IMR-90 (cell line): Measurements from ENCODE around the gene ZNF423. TPM values are rescaled to one million over a fixed set of nuclear protein-coding genes. Genes with fewer than 3 reads are reported as not detected.

Experiments
- ATAC-seq: fragments of 200-7000 bp; cut with Tn5 transposase; 2 replicates; pipeline ENCODE4 v1.9.1; 2020; ENCODE audit warnings: low read depth, mild to moderate bottlenecking, moderate library complexity
- BruUV-seq: library from RNA; stranded (reverse); fragments of 400-500 nt; replicated peaks from 2 replicates; lab custom pipeline; 2021; lab: Mats Ljungman, UMichigan
- CTCF ChIA-PET: fragments of 300-600 bp; formaldehyde crosslinking; extraction: SDS; loops from one replicate; lab custom pipeline; 2021; ENCODE audit warnings: antibody characterized with exemption; lab: Yijun Ruan, JAX
- POLR2A ChIA-PET: fragments of 300-600 bp; sonication (Branson Sonifier 250); formaldehyde crosslinking; loops from one replicate; lab custom pipeline; 2022; ENCODE audit warnings: antibody characterized with exemption; ENCODE audit not compliant: unreplicated experiment; lab: Charles Lee
- DNase-seq: peaks from one replicate; pipeline ENCODE4 v3.0.0; 2013
- H2AFZ ChIP-seq: replicated peaks from 2 replicates; pipeline ENCODE3; 2013; ENCODE audit warnings: low read length, mild to moderate bottlenecking; ENCODE audit not compliant: poor library complexity
- H2AK5ac ChIP-seq: 2 replicates; pipeline ENCODE4 v1.6.1; 2013; ENCODE audit warnings: low read depth, low read length, inconsistent platforms
- H2AK9ac ChIP-seq: replicated peaks from 2 replicates; pipeline ENCODE3; 2013; ENCODE audit warnings: mild to moderate bottlenecking, low read depth, low read length, moderate library complexity; ENCODE audit not compliant: poor library complexity
- H2BK120ac ChIP-seq: 2 replicates; pipeline ENCODE4 v1.6.1; 2013; ENCODE audit warnings: low read depth, low read length, inconsistent platforms
- H2BK15ac ChIP-seq: 3 replicates; pipeline ENCODE4 v1.6.1; 2013; ENCODE audit warnings: low read depth, low read length, inconsistent platforms
- H2BK20ac ChIP-seq: 2 replicates; pipeline ENCODE4 v1.6.1; 2013; ENCODE audit warnings: low read depth, mild to moderate bottlenecking, inconsistent platforms, low read length, moderate library complexity
- H2BK5ac ChIP-seq: 2 replicates; pipeline ENCODE4 v1.6.1; 2013; ENCODE audit warnings: mild to moderate bottlenecking, low read depth, low read length, inconsistent platforms; ENCODE audit not compliant: poor library complexity, severe bottlenecking
- H3K14ac ChIP-seq: replicated peaks from 2 replicates; pipeline ENCODE4 v1.6.1; 2013; ENCODE audit warnings: low read depth, low read length, inconsistent platforms
- H3K18ac ChIP-seq: 2 replicates; pipeline ENCODE4 v1.6.1; 2013; ENCODE audit warnings: low read depth, low read length, control low read depth
- H3K23ac ChIP-seq: 2 replicates; pipeline ENCODE4 v1.6.1; 2013; ENCODE audit warnings: low read depth, low read length, inconsistent platforms
- H3K27ac ChIP-seq: 2 replicates; pipeline ENCODE4 v1.5.1; 2013; ENCODE audit warnings: mild to moderate bottlenecking, control low read depth, low read length; ENCODE audit not compliant: insufficient read depth
- H3K27me3 ChIP-seq: 2 replicates; pipeline ENCODE4 v1.6.1; 2013; ENCODE audit warnings: low read length; ENCODE audit not compliant: control insufficient read depth, insufficient read depth
- H3K36me3 ChIP-seq: 2 replicates; pipeline ENCODE4 v1.6.1; 2013; ENCODE audit warnings: low read length, mixed read lengths; ENCODE audit not compliant: control insufficient read depth, insufficient read depth
- H3K4ac ChIP-seq: 2 replicates; pipeline ENCODE4 v1.6.1; 2013; ENCODE audit warnings: low read depth, low read length, inconsistent platforms
- H3K4me1 ChIP-seq: 2 replicates; pipeline ENCODE4 v1.6.1; 2013; ENCODE audit warnings: low read length, mixed read lengths; ENCODE audit not compliant: control insufficient read depth, insufficient read depth
- H3K4me2 ChIP-seq: 2 replicates; pipeline ENCODE4 v1.6.1; 2013; ENCODE audit warnings: low read depth, mild to moderate bottlenecking, control low read depth, low read length, moderate library complexity
- H3K4me3 ChIP-seq: 2 replicates; pipeline ENCODE4 v1.5.1; 2013; ENCODE audit warnings: low read depth, mild to moderate bottlenecking, control low read depth, low read length, moderate library complexity; ENCODE audit not compliant: insufficient read depth
- H3K56ac ChIP-seq: 2 replicates; pipeline ENCODE4 v1.6.1; 2013; ENCODE audit warnings: low read length, inconsistent platforms; ENCODE audit not compliant: insufficient read depth; ENCODE audit errors: extremely low read depth
- H3K79me1 ChIP-seq, 2 experiments: 2 replicates each; pipeline ENCODE4 v1.6.1; 2013; ENCODE audit warnings: low read length in 2 of 2, inconsistent platforms in 1 of 2, low read depth in 1 of 2
- H3K9ac ChIP-seq: 2 replicates; pipeline ENCODE4 v1.6.1; 2013; ENCODE audit warnings: low read depth, low read length, control low read depth
- H3K9me1 ChIP-seq: 2 replicates; pipeline ENCODE4 v1.6.1; 2013; ENCODE audit warnings: low read length, inconsistent platforms; ENCODE audit not compliant: insufficient read depth
- H3K9me3 ChIP-seq: 2 replicates; pipeline ENCODE4 v1.6.1; 2013; ENCODE audit warnings: low read length; ENCODE audit not compliant: control insufficient read depth, insufficient read depth
- H4K20me1 ChIP-seq: 2 replicates; pipeline ENCODE4 v1.6.1; 2013; ENCODE audit warnings: low read length, inconsistent platforms; ENCODE audit not compliant: insufficient read depth
- H4K5ac ChIP-seq: 2 replicates; pipeline ENCODE4 v1.6.1; 2013; ENCODE audit warnings: mild to moderate bottlenecking, low read depth, low read length, control low read depth
- H4K8ac ChIP-seq, 2 experiments: 2 replicates each; pipeline ENCODE4 v1.6.1; 2013; ENCODE audit warnings: low read depth in 2 of 2, low read length in 2 of 2, control low read depth in 1 of 2, inconsistent platforms in 1 of 2
- H4K91ac ChIP-seq: 2 replicates; pipeline ENCODE4 v1.6.1; 2013; ENCODE audit warnings: low read depth, low read length, inconsistent platforms; ENCODE audit not compliant: insufficient read depth
- BHLHE40 ChIP-seq: fragments of 150-350 bp; IDR thresholded peaks from 2 replicates; pipeline ENCODE4 v1.6.1; 2016; ENCODE audit warnings: mild to moderate bottlenecking, low read depth, low read length
- CEBPB ChIP-seq: IDR thresholded peaks from 2 replicates; pipeline ENCODE4 v1.6.1; 2012; ENCODE audit warnings: low read depth, low read length, improper control_type of control experiment
- FOS ChIP-seq: fragments of 150-350 bp; IDR thresholded peaks from 2 replicates; pipeline ENCODE4 v1.6.1; 2016; ENCODE audit warnings: low read depth, low read length
- MXI1 ChIP-seq: IDR thresholded peaks from 2 replicates; pipeline ENCODE4 v1.6.1; 2012; ENCODE audit warnings: low read depth, mild to moderate bottlenecking, low read length, moderate library complexity, borderline replicate concordance
- NFE2L2 ChIP-seq: fragments of 150-350 bp; IDR thresholded peaks from 2 replicates; pipeline ENCODE4 v1.6.1; 2016; ENCODE audit warnings: low read depth, mild to moderate bottlenecking, low read length
- RAD21 ChIP-seq: IDR thresholded peaks from 2 replicates; pipeline ENCODE4 v1.6.1; 2012; ENCODE audit warnings: low read length, improper control_type of control experiment
- RCOR1 ChIP-seq: IDR thresholded peaks from 2 replicates; pipeline ENCODE4 v1.6.1; 2012; ENCODE audit warnings: mild to moderate bottlenecking, low read length, improper control_type of control experiment; ENCODE audit not compliant: insufficient replicate concordance
- RFX5 ChIP-seq: IDR thresholded peaks from 2 replicates; pipeline ENCODE4 v1.8.0; 2012; ENCODE audit warnings: low read depth, mild to moderate bottlenecking, low read length, moderate library complexity
- WGBS, 2 experiments: methylation state at CpG; one replicate each; pipeline versions ENCODE4 v1.1.5 to v1.1.7; 2013; ENCODE audit warnings: missing lambda C conversion rate in 2 of 2; ENCODE audit not compliant: insufficient read length in 1 of 2; ENCODE audit errors: extremely low coverage in 2 of 2; 5-methylcytosine and 5-hydroxymethylcytosine counted together
- dilution Hi-C: fragments of 300-500 bp; cut with HindIII; formaldehyde crosslinking; loops from one replicate; pipeline ENCODE4 v1.14.3; 2018; ENCODE audit warnings: low sequenced_read_pairs; ENCODE audit not compliant: unreplicated experiment
- in situ Hi-C: fragments of 300-500 bp; cut with MboI; formaldehyde crosslinking; loops from 3 replicates; pipeline ENCODE4 v1.14.3; 2019; ENCODE audit warnings: low sequenced_read_pairs, inconsistent platforms, mixed read lengths
- intact Hi-C: fragments of 100-400 bp; cut with micrococcal nuclease; formaldehyde crosslinking; loops from 2 replicates; pipeline ENCODE4 v1.10.0; 2022
- polyA plus RNA-seq, 3 experiments: library from polyadenylated mRNA; depleted of rRNA; stranded (reverse); fragments of >200 nt; gene quantifications; 2 replicates each; pipeline ENCODE4 v1.2.3, GENCODE V29; 2012; ENCODE audit warnings: low replicate concordance in 1 of 3
- total RNA-seq: library from RNA; depleted of rRNA; stranded (reverse); fragments of >200 nt; gene quantifications from 2 replicates; pipeline ENCODE4 v1.2.3, GENCODE V29; 2012
- TF ChIP-seq, protein P1 (sequence below): fragments of 150-350 bp; IDR thresholded peaks from 2 replicates; pipeline ENCODE4 v1.6.1; 2016; ENCODE audit warnings: low read depth, mild to moderate bottlenecking, low read length, moderate library complexity, borderline replicate concordance
- TF ChIP-seq, protein P2 (sequence below): fragments of 150-350 bp; IDR thresholded peaks from 2 replicates; pipeline ENCODE4 v1.6.1; 2017; ENCODE audit warnings: mild to moderate bottlenecking, antibody characterized with exemption, low read length, low read depth
- TF ChIP-seq, protein P3 (sequence below): conservative IDR thresholded peaks from 2 replicates; pipeline ENCODE4 v1.5.1; 2012; ENCODE audit warnings: mild to moderate bottlenecking, low read depth, low read length, improper control_type of control experiment

Gene ZNF423
- total and polyA plus RNA-seq, 2 of the 4 experiments (the other 2 are of a cell fraction), result under 0.01 to 0.10 TPM

DNA sequence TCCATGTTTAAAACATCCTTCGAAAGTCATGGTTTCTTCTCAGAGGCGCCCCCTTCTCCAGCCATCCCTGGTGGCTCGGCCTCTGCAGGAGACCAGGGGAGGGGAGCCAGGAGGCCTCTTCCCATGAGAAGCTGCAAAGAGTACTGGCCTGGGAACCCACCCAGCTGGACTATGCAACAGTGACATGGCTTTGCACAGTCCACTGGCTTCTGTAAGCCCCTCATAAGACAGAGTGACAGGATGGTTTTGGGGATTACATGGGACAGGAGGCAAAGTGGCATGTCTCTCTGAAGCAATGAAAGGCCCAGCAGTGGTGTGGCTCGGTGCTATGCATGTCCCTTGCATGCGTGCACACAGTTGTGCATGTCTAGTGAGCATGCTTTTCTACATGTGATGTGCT is 382.8 kb downstream of the ZNF423 start:
- 50% methylated on average over 1 of the region's 5 CpGs; no CpG with 5 or more reads in 1 of the 2 experiments for WGBS, 2 experiments
- Histone ChIP-seq H3K56ac (no peak overlapping the region), H2AK5ac (no peak overlapping the region), H3K18ac (no peak overlapping the region), H3K27ac (no peak overlapping the region), H3K9ac (no peak overlapping the region), H4K20me1 (no peaks in the 10 kb centered on the region), H3K14ac (no peak overlapping the region), H2AK9ac (no peak overlapping the region), H2BK15ac (no peak overlapping the region), H2BK5ac (no peak overlapping the region), H3K9me1 (peaks cover 4% of the 10 kb centered on the region; the same call in 1 of the 2 replicates), H3K4me1 (no peaks in the 10 kb centered on the region), H3K79me1 (no peaks in the 10 kb centered on the region), H2BK120ac (no peak overlapping the region), H2BK20ac (no peak overlapping the region), H4K8ac (no peak overlapping the region), H4K5ac (no peak overlapping the region), H4K91ac (no peak overlapping the region), H3K27me3 (no peaks in the 10 kb centered on the region), H3K4me2 (no peak overlapping the region), H3K4ac (no peak overlapping the region), H3K9me3 (no peaks in the 10 kb centered on the region), H3K23ac (no peak overlapping the region), H3K36me3 (no peaks in the 10 kb centered on the region), H3K4me3 (no peak overlapping the region), H2AFZ (no peak overlapping the region)
- DNase-seq (no peak), ATAC-seq (no peak)
- in situ Hi-C loops, result no loop called here
- CTCF ChIA-PET, result no interaction called here
- no TSS peak for BruUV-seq
- dilution Hi-C loops, result no loop called here
- TF ChIP-seq RAD21 (no peak), NFE2L2 (no peak), BHLHE40 (no peak), CEBPB (no peak), RFX5 (no peak), FOS (no peak), MXI1 (no peak), RCOR1 (no peak)
- TF ChIP-seq, protein P1, sequence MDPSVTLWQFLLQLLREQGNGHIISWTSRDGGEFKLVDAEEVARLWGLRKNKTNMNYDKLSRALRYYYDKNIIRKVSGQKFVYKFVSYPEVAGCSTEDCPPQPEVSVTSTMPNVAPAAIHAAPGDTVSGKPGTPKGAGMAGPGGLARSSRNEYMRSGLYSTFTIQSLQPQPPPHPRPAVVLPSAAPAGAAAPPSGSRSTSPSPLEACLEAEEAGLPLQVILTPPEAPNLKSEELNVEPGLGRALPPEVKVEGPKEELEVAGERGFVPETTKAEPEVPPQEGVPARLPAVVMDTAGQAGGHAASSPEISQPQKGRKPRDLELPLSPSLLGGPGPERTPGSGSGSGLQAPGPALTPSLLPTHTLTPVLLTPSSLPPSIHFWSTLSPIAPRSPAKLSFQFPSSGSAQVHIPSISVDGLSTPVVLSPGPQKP, result no peak
- TF ChIP-seq, protein P2, sequence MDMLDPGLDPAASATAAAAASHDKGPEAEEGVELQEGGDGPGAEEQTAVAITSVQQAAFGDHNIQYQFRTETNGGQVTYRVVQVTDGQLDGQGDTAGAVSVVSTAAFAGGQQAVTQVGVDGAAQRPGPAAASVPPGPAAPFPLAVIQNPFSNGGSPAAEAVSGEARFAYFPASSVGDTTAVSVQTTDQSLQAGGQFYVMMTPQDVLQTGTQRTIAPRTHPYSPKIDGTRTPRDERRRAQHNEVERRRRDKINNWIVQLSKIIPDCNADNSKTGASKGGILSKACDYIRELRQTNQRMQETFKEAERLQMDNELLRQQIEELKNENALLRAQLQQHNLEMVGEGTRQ, result no peak
- TF ChIP-seq, protein P3, sequence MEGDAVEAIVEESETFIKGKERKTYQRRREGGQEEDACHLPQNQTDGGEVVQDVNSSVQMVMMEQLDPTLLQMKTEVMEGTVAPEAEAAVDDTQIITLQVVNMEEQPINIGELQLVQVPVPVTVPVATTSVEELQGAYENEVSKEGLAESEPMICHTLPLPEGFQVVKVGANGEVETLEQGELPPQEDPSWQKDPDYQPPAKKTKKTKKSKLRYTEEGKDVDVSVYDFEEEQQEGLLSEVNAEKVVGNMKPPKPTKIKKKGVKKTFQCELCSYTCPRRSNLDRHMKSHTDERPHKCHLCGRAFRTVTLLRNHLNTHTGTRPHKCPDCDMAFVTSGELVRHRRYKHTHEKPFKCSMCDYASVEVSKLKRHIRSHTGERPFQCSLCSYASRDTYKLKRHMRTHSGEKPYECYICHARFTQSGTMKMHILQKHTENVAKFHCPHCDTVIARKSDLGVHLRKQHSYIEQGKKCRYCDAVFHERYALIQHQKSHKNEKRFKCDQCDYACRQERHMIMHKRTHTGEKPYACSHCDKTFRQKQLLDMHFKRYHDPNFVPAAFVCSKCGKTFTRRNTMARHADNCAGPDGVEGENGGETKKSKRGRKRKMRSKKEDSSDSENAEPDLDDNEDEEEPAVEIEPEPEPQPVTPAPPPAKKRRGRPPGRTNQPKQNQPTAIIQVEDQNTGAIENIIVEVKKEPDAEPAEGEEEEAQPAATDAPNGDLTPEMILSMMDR, result no peak
- POLR2A ChIA-PET, result no interaction called here
- intact Hi-C loops, result no loop called here
